Measurements from ENCODE around the gene CDC25B. TPM values are rescaled to one million over a fixed set of nuclear protein-coding genes. Genes with fewer than 3 reads are reported as not detected.
A peak's percentile ranks its signal among the peaks of the same experiment; 100 is the strongest.
"Not testable (repeated sequence)": the region's sequence is repeated elsewhere in the genome, so short reads cannot be mapped to it uniquely, and the experiment has no call there.

The CDC25B gene
- total RNA-seq, 2 donors from 2014 or later: 220 to 223 TPM

DNA sequence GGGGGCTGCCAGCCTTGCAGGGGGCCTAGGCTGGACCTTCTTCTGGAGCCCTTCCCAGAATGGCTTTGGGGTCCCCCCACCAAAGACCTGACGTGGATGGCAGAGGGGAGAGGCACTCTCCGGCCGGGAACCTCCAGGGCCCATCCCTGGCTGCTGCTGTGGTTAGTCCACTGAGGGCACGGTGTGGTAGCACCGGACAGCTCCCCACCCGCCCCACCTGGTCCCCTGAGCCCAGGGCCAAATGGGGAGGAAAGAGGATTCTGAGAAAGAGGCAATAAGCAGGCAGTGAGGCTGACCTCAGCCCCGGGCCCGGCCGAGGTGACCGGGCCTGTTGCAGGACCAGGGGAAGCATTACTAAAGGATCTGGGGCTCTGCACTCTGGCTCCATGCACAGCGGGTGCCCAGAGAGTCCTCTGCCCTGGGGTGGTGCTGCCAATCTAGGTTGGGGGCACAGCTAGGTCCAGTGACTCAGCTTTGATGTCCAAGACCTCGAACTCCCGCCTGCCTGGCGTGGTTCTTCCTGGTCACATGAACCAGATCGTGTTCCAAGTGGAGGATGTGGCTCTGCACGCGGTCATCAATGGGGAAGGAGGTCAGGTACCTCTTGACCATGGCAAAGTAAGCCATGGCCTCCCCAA, 11.8 kb upstream of the CDC25B start:
- H3K4me3 Mint-ChIP-seq: peak overlapping the region; percentile 82
- ATAC-seq (no peak), DNase-seq (no peak)
- H3K9me3 ChIP-seq (ENCODE audit: control insufficient read depth, low read length, poor library complexity, severe bottlenecking): no peaks in the 10 kb centered on the region
- H3K4me1 Mint-ChIP-seq: peaks cover 37% of the 10 kb centered on the region
- H3K36me3 Mint-ChIP-seq (ENCODE audit: low read depth): no peaks in the 10 kb centered on the region
- peak overlapping the region; percentile 75 for H3K27ac Mint-ChIP-seq
- no peaks in the 10 kb centered on the region for H3K27me3 Mint-ChIP-seq

DNA sequence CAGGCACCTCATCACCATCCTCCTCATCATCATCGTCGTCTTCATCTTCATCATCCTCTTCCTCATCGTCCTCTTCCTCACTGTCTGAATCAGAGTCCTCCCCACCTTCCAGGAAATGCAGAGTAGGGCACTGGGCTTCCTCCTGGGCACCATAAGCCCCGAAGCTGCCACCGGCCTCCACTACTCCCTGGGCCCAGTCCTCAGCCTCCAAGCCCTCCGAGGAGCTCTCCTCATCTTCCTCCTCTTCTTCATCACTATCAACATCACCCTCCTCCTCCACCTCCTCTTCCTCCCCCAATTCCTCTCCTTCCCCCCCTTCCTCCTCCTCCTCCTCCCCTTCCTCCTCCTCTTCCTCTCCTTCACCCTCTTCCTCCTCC, 11.3 kb upstream of the CDC25B start:
- peak overlapping the region; percentile 75 for H3K27ac Mint-ChIP-seq
- peak overlapping the region; percentile 82 for H3K4me3 Mint-ChIP-seq
- peaks cover 33% of the 10 kb centered on the region for H3K4me1 Mint-ChIP-seq
- H3K27me3 Mint-ChIP-seq: no peaks in the 10 kb centered on the region
- ATAC-seq: no peak
- no peaks in the 10 kb centered on the region for H3K9me3 ChIP-seq (ENCODE audit: control insufficient read depth, low read length, poor library complexity, severe bottlenecking)
- DNase-seq: no peak
- no peaks in the 10 kb centered on the region for H3K36me3 Mint-ChIP-seq (ENCODE audit: low read depth)

DNA sequence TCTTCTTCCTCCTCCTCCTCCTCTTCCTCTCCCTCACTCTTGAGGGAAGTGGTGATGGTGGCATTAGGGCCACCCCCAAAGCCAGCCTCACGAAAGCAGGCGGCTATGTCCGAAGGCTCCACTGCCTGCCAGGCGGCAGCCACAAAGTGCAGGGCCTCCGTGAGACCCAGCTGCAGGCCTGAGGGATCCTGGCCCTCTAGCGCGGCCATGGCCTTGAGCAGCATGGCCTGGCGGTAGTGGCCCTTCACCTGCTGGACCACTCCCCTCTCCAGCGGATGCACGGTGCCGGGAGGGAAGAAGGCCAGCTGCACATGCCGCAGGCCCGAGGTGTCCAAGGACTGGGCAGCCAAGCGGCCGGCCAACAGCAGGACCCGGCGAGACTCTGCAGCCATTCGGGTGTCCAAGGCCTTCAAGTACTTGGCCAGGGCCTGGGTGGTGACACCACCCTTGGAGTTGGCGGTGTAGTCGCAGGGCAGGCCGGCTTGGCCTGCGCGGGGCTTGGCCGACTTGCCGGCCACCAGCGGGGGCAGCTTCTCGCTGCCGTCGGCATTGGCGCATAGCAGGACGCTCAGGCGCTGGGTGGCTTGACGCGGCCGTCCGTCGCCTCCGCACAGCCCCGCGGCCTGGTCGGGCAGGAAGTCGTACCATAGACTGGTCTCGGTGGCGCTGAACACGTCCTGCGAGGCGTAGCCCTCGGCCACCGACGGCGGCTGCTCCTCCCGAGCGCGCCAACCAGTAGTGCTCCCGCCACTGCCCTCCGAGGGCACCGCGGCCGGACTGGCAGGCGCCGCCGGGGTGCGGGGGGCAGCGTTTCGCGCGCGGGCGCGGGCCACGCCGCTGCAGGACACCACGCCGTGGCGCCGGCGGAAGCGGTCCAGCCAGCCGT, 10.6 kb upstream of the CDC25B start:
- no peak for DNase-seq
- no peaks in the 10 kb centered on the region for H3K36me3 Mint-ChIP-seq (ENCODE audit: low read depth)
- peaks cover 31% of the 10 kb centered on the region for H3K4me1 Mint-ChIP-seq
- H3K9me3 ChIP-seq (ENCODE audit: control insufficient read depth, low read length, poor library complexity, severe bottlenecking): no peaks in the 10 kb centered on the region
- H3K4me3 Mint-ChIP-seq: peak overlapping the region; percentile 82
- H3K27ac Mint-ChIP-seq: peak overlapping the region; percentile 75
- no peaks in the 10 kb centered on the region for H3K27me3 Mint-ChIP-seq
- ATAC-seq: no peak

DNA sequence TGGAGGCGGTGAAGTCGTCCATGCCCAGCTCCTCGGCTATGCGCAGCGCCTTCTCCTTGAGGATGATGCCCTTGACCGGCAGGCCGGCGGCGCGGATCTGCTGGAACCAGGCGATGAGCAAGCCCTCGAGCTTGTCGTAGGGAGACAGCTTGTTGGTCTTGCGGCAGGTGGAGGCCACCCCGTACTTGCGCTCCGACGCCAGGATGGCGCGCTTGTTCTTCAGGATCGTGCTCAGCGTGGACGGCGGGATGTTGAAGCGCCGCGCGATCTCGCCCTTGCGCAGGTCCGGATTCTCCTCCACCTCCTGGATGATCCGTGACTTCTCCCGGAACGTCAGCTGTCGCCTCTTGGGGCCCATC, 10.0 kb upstream of the CDC25B start:
- H3K27me3 Mint-ChIP-seq: no peaks in the 10 kb centered on the region
- peaks cover 28% of the 10 kb centered on the region for H3K4me1 Mint-ChIP-seq
- H3K27ac Mint-ChIP-seq: no peak overlapping the region
- peak overlapping the region; percentile 87 for H3K4me3 Mint-ChIP-seq
- DNase-seq (peak in 2 of 3 donors; percentile 32 to 33), ATAC-seq (peak; percentile 35)
- H3K9me3 ChIP-seq (ENCODE audit: control insufficient read depth, low read length, poor library complexity, severe bottlenecking): no peaks in the 10 kb centered on the region
- no peaks in the 10 kb centered on the region for H3K36me3 Mint-ChIP-seq (ENCODE audit: low read depth)

DNA sequence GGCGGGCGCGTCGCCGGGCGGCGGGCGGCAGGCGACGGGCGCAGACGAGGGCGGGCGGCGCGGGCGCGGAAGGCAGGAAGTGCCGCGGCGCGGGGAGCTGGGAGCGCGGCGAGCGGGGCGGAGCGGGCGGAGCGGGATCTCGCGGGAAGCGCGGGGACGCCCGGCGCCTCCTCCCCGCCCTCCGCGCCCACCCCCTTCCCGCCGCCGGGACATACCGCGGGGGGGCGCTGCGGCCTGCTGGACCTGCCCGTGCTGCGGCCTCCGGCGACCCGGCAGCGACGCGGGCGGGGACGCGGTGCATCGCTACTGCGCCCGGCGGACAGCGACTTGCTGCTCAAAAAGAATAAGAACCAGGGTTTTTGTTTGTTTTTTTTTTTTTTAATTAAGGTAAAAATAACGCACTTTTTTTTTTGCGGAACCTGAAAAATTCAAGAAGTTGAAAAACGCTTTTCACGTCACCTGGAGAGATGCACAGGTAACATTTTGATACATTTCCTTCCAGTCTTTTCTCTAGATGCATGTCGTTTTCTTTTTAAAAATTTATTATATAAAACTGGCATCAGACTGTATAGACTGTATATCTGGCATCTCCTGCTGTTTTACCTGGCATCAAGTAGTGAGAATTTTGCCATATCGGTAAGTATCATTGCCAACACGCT, 9.3 kb upstream of the CDC25B start, which contains the start of gene CENPB:
CENPB (minus strand) TSS at position 76 of the 659 bp plus-strand sequence. CDS start 257 bp downstream, outside the sequence.
- H3K9me3 ChIP-seq (ENCODE audit: control insufficient read depth, low read length, poor library complexity, severe bottlenecking): no peaks in the 10 kb centered on the region
- ATAC-seq (peak; percentile 92), DNase-seq (peak; percentile 89 to 93 (median 91))
- no peaks in the 10 kb centered on the region for H3K36me3 Mint-ChIP-seq (ENCODE audit: low read depth)
- H3K4me3 Mint-ChIP-seq: peak within 1 kb of the TSS; percentile 87
- no peaks in the 10 kb centered on the region for H3K27me3 Mint-ChIP-seq
- peak within 1 kb of the TSS; percentile 68 for H3K27ac Mint-ChIP-seq
- H3K4me1 Mint-ChIP-seq: peaks cover 26% of the 10 kb centered on the region

DNA sequence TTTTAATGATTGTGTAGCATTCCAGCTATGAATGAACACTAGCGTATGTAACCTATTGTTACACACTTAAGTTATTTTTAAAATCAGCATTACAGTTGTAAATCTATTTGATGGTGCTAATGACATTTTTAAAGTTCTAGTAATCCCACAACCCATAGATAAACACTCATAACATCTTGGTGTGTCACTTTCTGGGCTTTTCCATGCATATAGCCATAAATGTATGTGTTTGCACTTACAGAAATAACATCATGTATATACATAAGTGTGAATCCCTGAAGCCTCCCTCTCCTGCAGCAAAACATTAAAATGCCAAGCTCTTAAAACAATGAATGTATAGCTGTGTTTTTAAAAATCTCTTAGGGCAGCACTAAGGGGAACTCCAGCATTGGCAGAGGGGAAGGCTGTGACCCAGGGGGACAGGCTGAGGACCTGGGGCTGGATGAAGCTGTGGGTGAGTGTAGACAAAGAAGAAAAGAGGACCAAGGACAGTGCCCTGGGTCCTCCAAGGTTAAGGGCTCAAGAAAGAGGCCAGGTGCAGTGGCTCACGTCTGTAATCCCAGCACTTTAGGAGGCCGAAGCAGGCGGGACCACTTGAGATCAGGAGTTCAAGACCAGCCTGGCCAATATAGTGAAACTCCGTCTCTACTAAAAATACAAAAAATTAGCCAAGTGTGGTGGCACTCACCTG, 8.6 kb upstream of the CDC25B start:
- Mint-ChIP-seq H3K4me1 (peaks cover 26% of the 10 kb centered on the region), H3K4me3 (peak overlapping the region; percentile 36), H3K27me3 (no peaks in the 10 kb centered on the region), H3K27ac (peak overlapping the region; percentile 68), H3K36me3 (ENCODE audit: low read depth) (no peaks in the 10 kb centered on the region)
- ATAC-seq (no peak), DNase-seq (no peak)
- H3K9me3 ChIP-seq (ENCODE audit: control insufficient read depth, low read length, poor library complexity, severe bottlenecking): no peaks in the 10 kb centered on the region

DNA sequence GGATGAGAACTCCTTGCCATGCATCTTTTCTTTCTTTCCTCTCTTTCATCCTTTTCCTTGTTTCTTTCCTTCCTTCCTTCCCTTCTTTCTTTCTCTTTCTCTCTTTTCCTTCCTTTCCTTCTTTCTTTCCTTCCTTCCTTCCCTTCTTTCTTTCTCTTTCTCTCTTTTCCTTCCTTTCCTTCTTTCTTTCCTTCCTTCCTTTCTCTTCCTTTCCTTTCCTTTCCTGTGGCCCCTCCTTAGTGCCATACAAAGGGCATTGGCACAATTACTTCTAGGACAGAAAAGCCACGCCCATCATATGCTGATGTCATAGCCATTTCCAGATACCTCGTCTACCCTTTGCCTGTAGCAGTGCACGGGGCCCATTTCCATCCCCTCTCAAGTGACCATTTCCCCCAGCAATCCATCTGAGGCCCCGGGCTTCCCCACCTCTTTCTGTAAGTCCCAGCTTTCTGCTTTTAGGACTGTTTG, 7.4 kb upstream of the CDC25B start:
- Mint-ChIP-seq H3K27ac (peak overlapping the region; percentile 83), H3K27me3 (no peaks in the 10 kb centered on the region)
- ATAC-seq: no peak

DNA sequence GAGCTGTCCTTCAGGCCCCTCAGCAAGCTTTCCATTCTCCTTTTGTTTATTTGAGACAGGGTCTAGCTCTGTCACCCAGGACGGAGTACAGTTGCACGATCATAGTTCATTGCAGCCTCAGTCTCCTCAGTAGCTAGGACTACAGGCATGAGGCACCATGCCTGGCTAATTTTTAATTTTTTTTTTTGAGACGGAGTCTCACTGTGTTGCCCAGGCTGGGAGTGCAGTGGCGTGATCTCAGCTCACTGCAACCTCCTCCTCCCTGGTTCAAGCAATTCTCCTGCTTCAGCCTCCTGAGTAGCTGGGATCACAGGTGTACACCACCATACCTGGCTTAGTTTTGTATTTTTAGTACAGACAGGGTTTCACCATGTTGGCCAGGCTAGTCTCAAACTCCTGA, 6.9 kb upstream of the CDC25B start:
- not testable (repeated sequence) for H3K4me3 Mint-ChIP-seq; ATAC-seq; H3K9me3 ChIP-seq (ENCODE audit: control insufficient read depth, low read length, poor library complexity, severe bottlenecking); H3K36me3 Mint-ChIP-seq (ENCODE audit: low read depth); DNase-seq; H3K27me3 Mint-ChIP-seq
- Mint-ChIP-seq H3K4me1 (peaks cover 22% of the 10 kb centered on the region), H3K27ac (peak overlapping the region; percentile 83)

More for the DNA sequence above, 7.4 kb upstream of the CDC25B start:
- peaks cover 22% of the 10 kb centered on the region for H3K4me1 Mint-ChIP-seq
- H3K36me3 Mint-ChIP-seq (ENCODE audit: low read depth): no peaks in the 10 kb centered on the region
- peak overlapping the region; percentile 57 for H3K4me3 Mint-ChIP-seq
- DNase-seq: no peak
- no peaks in the 10 kb centered on the region for H3K9me3 ChIP-seq (ENCODE audit: control insufficient read depth, low read length, poor library complexity, severe bottlenecking)

DNA sequence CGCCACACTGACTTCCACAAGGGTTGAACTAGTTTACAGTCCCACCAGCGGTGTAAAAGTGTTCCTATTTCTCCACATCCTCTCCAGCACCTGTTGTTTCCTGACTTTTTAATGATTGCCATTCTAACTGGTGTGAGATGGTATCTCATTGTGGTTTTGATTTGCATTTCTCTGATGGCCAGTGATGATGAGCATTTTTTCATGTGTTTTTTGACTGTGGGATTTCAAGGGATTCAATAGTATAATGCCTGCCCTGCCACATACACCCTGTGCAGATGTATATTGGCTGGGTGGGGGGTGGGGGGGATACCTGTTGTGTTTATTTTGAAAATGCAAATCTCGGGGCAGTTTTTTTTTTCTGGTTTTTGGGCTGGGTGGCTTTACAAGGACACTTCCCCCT, 1.9 kb upstream of the CDC25B start:
- not testable (repeated sequence) for H3K4me3 Mint-ChIP-seq; H3K27ac Mint-ChIP-seq; ATAC-seq; H3K27me3 Mint-ChIP-seq; DNase-seq; H3K36me3 Mint-ChIP-seq (ENCODE audit: low read depth); H3K9me3 ChIP-seq (ENCODE audit: control insufficient read depth, low read length, poor library complexity, severe bottlenecking)
- peaks cover 25% of the 10 kb centered on the region for H3K4me1 Mint-ChIP-seq

DNA sequence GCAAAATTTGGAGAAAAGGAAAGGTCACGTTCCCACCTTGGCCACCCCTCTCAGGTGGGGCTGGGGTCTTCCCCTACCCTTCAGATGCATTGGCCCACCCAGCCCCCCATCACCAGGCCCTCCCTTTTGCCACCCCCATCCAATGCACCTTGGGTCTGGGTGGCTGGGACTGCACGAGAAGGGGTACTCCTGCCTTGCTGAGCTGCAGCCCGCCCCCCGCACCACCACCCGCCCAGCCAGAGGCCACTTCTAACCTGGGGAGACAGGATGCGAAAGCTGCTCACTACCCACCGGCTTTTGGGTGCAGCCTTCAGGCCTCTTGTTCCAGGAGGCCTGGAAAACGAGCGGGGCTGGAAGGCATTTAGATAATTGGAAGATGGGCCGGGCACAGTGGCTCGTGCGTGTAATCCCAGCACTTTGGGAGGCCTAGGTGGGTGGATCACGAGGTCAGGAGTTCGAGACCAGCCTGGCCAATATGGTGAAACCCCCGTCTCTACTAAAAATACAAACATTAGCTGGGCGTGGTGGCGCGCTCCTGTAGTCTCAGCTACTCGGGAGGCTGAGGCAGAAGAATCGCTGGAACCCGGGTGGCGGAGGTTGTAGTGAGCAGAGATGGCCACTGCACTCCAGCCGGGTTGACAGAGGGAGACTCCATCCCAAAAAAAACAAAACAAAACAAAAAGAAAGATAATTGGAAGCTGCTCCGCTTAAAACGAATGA, 1.2 kb upstream of the CDC25B start:
- DNase-seq: no peak
- H3K27me3 Mint-ChIP-seq: no peaks in the 10 kb centered on the region
- peaks cover 30% of the 10 kb centered on the region for H3K4me1 Mint-ChIP-seq
- H3K36me3 Mint-ChIP-seq (ENCODE audit: low read depth): peaks cover 6% of the 10 kb centered on the region
- H3K9me3 ChIP-seq (ENCODE audit: control insufficient read depth, low read length, poor library complexity, severe bottlenecking): no peaks in the 10 kb centered on the region
- no peak for ATAC-seq
- H3K4me3 Mint-ChIP-seq: peak overlapping the region; percentile 100
- H3K27ac Mint-ChIP-seq: peak overlapping the region; percentile 93

DNA sequence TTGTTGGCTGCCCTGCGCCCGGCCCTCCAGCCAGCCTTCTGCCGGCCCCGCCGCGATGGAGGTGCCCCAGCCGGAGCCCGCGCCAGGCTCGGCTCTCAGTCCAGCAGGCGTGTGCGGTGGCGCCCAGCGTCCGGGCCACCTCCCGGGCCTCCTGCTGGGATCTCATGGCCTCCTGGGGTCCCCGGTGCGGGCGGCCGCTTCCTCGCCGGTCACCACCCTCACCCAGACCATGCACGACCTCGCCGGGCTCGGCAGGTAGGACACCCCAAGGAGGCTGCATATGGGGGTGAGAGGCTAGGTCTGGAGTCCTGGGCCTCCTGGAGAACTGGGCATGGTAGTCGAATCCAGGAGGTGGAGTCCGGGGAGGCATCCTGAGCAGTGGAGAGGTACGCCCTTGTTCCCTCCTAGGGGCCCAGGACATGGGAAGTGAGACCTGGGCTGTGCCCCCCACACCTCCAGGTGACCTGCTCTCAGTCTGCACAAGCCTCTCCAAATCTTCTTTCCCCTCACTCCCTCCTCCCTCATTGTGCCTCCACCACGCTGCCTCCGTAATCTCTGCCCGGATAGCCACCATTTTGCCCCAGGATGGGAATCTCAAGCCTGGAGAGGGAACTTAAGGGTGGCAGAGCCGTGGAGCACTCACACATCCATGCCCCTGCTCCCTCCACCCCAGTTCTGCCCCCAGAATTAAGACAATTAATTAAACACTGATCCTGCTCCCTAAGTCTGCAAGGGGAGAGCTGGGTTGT, 541 bp downstream of the CDC25B start:
- ATAC-seq: no peak
- no peaks in the 10 kb centered on the region for H3K27me3 Mint-ChIP-seq

DNA sequence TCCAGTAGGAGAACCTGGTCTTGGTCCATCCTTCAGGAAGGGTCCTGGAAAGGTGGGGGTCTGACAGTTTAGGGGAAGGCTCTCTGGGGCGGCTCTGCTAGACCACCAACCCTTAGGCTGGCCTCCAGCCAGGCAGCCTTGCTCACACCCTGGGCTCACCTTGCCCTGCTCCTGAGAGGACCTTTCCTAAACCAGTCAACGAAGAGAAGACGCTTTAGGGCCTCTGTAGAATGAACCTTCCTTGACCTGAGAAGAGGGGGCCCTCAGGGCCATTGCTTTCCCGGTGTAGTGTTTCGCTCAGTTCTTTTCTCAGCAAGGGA, 1.1 kb downstream of the CDC25B start:
- no peak for DNase-seq
- Mint-ChIP-seq H3K27me3 (no peaks in the 10 kb centered on the region), H3K4me3 (peak overlapping the region; percentile 100), H3K36me3 (ENCODE audit: low read depth) (peaks cover 12% of the 10 kb centered on the region), H3K27ac (peak overlapping the region; percentile 95), H3K4me1 (peaks cover 37% of the 10 kb centered on the region)
- ATAC-seq: no peak
- no peaks in the 10 kb centered on the region for H3K9me3 ChIP-seq (ENCODE audit: control insufficient read depth, low read length, poor library complexity, severe bottlenecking)

More for the DNA sequence above, 541 bp downstream of the CDC25B start:
- Mint-ChIP-seq H3K4me1 (peaks cover 34% of the 10 kb centered on the region), H3K36me3 (ENCODE audit: low read depth) (peaks cover 12% of the 10 kb centered on the region), H3K4me3 (peak overlapping the region; percentile 100), H3K27ac (peak overlapping the region; percentile 95)
- no peak for DNase-seq
- H3K9me3 ChIP-seq (ENCODE audit: control insufficient read depth, low read length, poor library complexity, severe bottlenecking): no peaks in the 10 kb centered on the region

Data from T-helper 17 cell (primary cell).